ENCODE results near the gene TCF15.
"Not testable (repeated sequence)": the region's sequence is repeated elsewhere in the genome, so short reads cannot be mapped to it uniquely, and the experiment has no call there.

Gene TCF15

GRCh38 chr20:642013-642397, 31.9 kb upstream of the TCF15 start:
- not testable (repeated sequence) for DNase-seq (ENCODE audit: low read depth in 3 of 3)

GRCh38 chr20:641516-641875, 31.4 kb upstream of the TCF15 start:
- no peak for DNase-seq (ENCODE audit: low read depth in 3 of 3)

GRCh38 chr20:640674-641515, 30.8 kb upstream of the TCF15 start:
- DNase-seq (ENCODE audit: low read depth in 3 of 3) = no peak

- no peak for DNase-seq (ENCODE audit: low read depth in 3 of 3)
Measured at GRCh38 chr20:638579-638978, 28.5 kb upstream of the TCF15 start.

GRCh38 chr20:637559-637958, 27.4 kb upstream of the TCF15 start:
- no peak for DNase-seq (ENCODE audit: low read depth in 3 of 3)

GRCh38 chr20:635893-636338, 25.8 kb upstream of the TCF15 start:
- no peak for DNase-seq (ENCODE audit: low read depth in 3 of 3)

GRCh38 chr20:635028-635892, 25.2 kb upstream of the TCF15 start:
- no peak for DNase-seq (ENCODE audit: low read depth in 3 of 3)

GRCh38 chr20:634148-634925, 24.2 kb upstream of the TCF15 start:
- DNase-seq (ENCODE audit: low read depth in 3 of 3) = no peak

GRCh38 chr20:631101-631500, 21.0 kb upstream of the TCF15 start:
- no peak for DNase-seq (ENCODE audit: low read depth in 3 of 3)

- no peak for DNase-seq (ENCODE audit: low read depth in 3 of 3)
Measured at GRCh38 chr20:626579-626978, 16.5 kb upstream of the TCF15 start.

GRCh38 chr20:625360-625932, 15.3 kb upstream of the TCF15 start:
- no peak for DNase-seq (ENCODE audit: low read depth in 3 of 3)

- DNase-seq (ENCODE audit: low read depth in 3 of 3) = no peak
Measured at GRCh38 chr20:623704-624103, 13.6 kb upstream of the TCF15 start.

GRCh38 chr20:623021-623420, 12.9 kb upstream of the TCF15 start:
- DNase-seq (ENCODE audit: low read depth in 3 of 3) = no peak

GRCh38 chr20:622161-622560, 12.1 kb upstream of the TCF15 start:
- no peak for DNase-seq (ENCODE audit: low read depth in 3 of 3)

- no peak for DNase-seq (ENCODE audit: low read depth in 3 of 3)
Measured at GRCh38 chr20:621125-621756, 11.1 kb upstream of the TCF15 start.

- DNase-seq (ENCODE audit: low read depth in 3 of 3) = no peak
Measured at GRCh38 chr20:620246-620645, 10.1 kb upstream of the TCF15 start.

- no peak for DNase-seq (ENCODE audit: low read depth in 3 of 3)
Measured at GRCh38 chr20:618980-619379, 8.9 kb upstream of the TCF15 start.

GRCh38 chr20:617934-618690, 8.0 kb upstream of the TCF15 start:
- no peak for DNase-seq (ENCODE audit: low read depth in 3 of 3)

GRCh38 chr20:615514-615913, 5.4 kb upstream of the TCF15 start:
- DNase-seq (ENCODE audit: low read depth in 3 of 3) = no peak

- DNase-seq (ENCODE audit: low read depth in 3 of 3) = no peak
Measured at GRCh38 chr20:611843-612185, 1.7 kb upstream of the TCF15 start.

Measured in stimulated activated CD4-positive, alpha-beta T cell treated with anti-CD3 and anti-CD28 coated beads, TNF-alpha, amount 100 ng/mL, for 4 hours (primary cell).